ENCODE results near the gene GMDS.

GRCh38 chr6:1820165-1820564 lies 425.2 kb downstream of the GMDS start:
- TF ChIP-seq POLR2AphosphoS5 (IDR thresholded peaks at IDR 0.05; ENCODE audit: low read depth, low read length): no peak
- no peak for TF ChIP-seq POLR2A (IDR thresholded peaks at IDR 0.05; ENCODE audit: low read depth, low read length)

Measured in GM12892 (cell line).